ENCODE results near the gene SMAD6. TPM values are rescaled to one million over a fixed set of nuclear protein-coding genes. Genes with fewer than 3 reads are reported as not detected.

SMAD6 gene
- total RNA-seq, 1 donor from 2014 or later: 14.1 TPM

Other genes with a start within 250 kb of the SMAD6 start
- 39.6 TPM for gene SNAPC5, start 204.5 kb upstream of the SMAD6 start, total RNA-seq
- gene RPL4, start 197.4 kb upstream of the SMAD6 start, total RNA-seq: 1,324 TPM
- gene ZWILCH, start 196.9 kb upstream of the SMAD6 start, total RNA-seq: 2.5 TPM
- not detected for gene LCTL, start 136.2 kb upstream of the SMAD6 start, total RNA-seq